ENCODE measurements around the gene PHIP.
"Not testable (repeated sequence)": the region's sequence is repeated elsewhere in the genome, so short reads cannot be mapped to it uniquely, and the experiment has no call there.

The PHIP gene

DNA sequence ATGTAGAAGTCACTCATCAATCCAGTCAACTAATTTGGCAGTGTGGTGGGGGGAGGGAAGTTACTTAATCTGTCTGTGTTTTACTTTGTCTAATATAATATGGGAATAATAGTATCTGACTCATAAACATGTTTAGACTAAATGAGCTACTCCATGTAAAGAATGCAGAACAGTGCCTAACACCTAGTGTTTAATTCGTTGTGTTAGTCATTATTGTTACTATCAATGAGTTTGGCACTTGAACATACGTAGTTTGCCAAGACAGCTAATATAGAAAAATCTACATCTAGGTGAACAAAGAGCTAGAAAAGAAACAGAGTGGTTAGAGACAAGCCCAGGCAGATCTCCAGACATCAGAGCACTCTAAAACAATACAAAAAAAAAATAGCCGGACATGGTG is 161.6 kb downstream of the PHIP start:
- FAIRE-seq (no peak), DNase-seq (ENCODE audit: insufficient read length, low spot score) (no peak)
- TF ChIP-seq, protein P1, sequence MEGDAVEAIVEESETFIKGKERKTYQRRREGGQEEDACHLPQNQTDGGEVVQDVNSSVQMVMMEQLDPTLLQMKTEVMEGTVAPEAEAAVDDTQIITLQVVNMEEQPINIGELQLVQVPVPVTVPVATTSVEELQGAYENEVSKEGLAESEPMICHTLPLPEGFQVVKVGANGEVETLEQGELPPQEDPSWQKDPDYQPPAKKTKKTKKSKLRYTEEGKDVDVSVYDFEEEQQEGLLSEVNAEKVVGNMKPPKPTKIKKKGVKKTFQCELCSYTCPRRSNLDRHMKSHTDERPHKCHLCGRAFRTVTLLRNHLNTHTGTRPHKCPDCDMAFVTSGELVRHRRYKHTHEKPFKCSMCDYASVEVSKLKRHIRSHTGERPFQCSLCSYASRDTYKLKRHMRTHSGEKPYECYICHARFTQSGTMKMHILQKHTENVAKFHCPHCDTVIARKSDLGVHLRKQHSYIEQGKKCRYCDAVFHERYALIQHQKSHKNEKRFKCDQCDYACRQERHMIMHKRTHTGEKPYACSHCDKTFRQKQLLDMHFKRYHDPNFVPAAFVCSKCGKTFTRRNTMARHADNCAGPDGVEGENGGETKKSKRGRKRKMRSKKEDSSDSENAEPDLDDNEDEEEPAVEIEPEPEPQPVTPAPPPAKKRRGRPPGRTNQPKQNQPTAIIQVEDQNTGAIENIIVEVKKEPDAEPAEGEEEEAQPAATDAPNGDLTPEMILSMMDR (IDR thresholded peaks at IDR 0.05; ENCODE audit: insufficient read depth, missing control alignments), result no peak

GRCh38 chr6:78911218-78911940 is 166.7 kb downstream of the PHIP start:
- TF ChIP-seq, protein P1 (IDR thresholded peaks at IDR 0.05; ENCODE audit: insufficient read depth, missing control alignments), result no peak
- DNase-seq (ENCODE audit: insufficient read length, low spot score), result no peak
- no peak for FAIRE-seq

- TF ChIP-seq, protein P1 (IDR thresholded peaks at IDR 0.05; ENCODE audit: insufficient read depth, missing control alignments), result no peak
- DNase-seq (ENCODE audit: insufficient read length, low spot score) (no peak), FAIRE-seq (no peak)
Measured at GRCh38 chr6:78910591-78911171, 167.4 kb downstream of the PHIP start.

GRCh38 chr6:78910010-78910409 is 168.0 kb downstream of the PHIP start:
- FAIRE-seq (no peak), DNase-seq (ENCODE audit: insufficient read length, low spot score) (no peak)
- TF ChIP-seq, protein P1 (IDR thresholded peaks at IDR 0.05; ENCODE audit: insufficient read depth, missing control alignments), result no peak

DNA sequence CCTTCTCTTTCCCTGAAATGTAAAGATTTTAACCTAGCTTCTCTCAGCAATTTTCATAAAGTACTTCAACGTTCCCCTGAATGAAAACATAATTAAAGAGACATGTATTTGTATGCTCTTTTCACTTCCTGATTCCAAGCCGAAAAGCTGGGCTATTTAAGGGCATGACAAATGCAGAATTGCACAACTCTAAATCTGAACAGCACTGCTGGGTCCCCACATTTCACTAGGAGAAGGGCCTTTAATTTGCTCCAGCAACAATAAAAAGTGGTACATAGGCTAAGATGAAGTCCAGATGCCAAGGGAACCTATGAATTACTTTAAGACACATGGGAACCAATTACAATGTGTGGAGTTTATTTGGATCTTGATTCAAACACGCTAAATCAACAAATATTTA is 168.7 kb downstream of the PHIP start:
- DNase-seq (ENCODE audit: insufficient read length, low spot score) (no peak), FAIRE-seq (no peak)
- TF ChIP-seq, protein P1 (IDR thresholded peaks at IDR 0.05; ENCODE audit: insufficient read depth, missing control alignments), result no peak

DNA sequence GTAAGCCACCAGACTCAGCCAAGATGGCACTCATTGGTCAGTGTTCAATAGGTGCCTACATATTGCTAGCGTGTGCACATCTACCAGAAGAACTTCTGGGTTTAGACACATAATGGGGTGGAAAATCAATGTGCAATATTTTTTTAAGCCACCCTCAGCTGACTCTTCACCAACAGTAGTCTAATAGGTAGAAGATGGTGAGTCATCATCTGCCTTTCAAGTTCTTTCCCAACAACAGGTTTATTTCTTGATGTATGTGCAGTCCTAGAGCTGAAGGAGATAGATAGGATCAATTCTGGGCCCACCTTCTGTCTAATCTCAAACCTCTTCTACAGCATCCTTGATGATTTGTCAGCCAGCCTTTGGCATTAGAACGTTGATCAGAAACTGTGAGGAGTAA is 169.4 kb downstream of the PHIP start:
- TF ChIP-seq, protein P1 (IDR thresholded peaks at IDR 0.05; ENCODE audit: insufficient read depth, missing control alignments), result no peak
- DNase-seq (ENCODE audit: insufficient read length, low spot score) (no peak), FAIRE-seq (no peak)

DNA sequence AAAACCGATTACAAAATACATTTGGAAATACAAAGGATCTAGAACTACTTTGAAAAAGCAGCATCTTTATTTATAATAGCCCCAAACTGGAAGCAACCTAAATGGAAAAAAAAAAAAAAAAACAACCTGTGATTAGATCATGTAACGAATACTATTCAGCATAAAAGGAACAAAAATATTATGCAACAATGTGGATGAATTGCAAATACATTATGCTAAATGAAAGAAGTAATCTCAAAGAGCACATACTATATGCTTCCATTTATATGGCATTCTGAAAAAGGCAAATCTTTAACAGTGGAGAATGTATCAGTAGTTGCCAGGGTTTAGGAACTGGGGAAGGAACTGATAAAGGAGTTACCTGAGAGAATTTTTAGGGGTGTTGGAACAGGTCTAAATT is 181.8 kb downstream of the PHIP start:
- FAIRE-seq (no peak), DNase-seq (ENCODE audit: insufficient read length, low spot score) (no peak)
- TF ChIP-seq, protein P1 (IDR thresholded peaks at IDR 0.05; ENCODE audit: insufficient read depth, missing control alignments), result no peak

- not testable (repeated sequence) for FAIRE-seq; DNase-seq (ENCODE audit: insufficient read length, low spot score)
Measured at GRCh38 chr6:78889901-78890300, 188.2 kb downstream of the PHIP start.

Measured in D721Med (cell line).